Uterus (tissue), 2 donors: ENCODE data around the gene ABCC2.

Source experiments
- CTCF ChIP-seq, 4 experiments: fragments of 200-600 bp in 2 of 4; fragments of 450-650 bp in 2 of 4; sonication (generic) in 2 of 4; IDR thresholded peaks; one replicate each; pipeline ENCODE4 v1.5.1; 2016 to 2019; ENCODE audit warnings: antibody characterized with exemption in 4 of 4, mild to moderate bottlenecking in 2 of 4, moderate library complexity in 1 of 4
- POLR2A ChIP-seq, 2 donors: fragments of 450-650 bp; IDR thresholded peaks; one replicate each; pipeline ENCODE4 v1.6.1; 2016; ENCODE audit warnings: antibody characterized with exemption in 2 of 2, mild to moderate bottlenecking in 1 of 2, moderate library complexity in 1 of 2

GRCh38 chr10:99895867-99896266, 113.4 kb downstream of the ABCC2 start:
- TF ChIP-seq CTCF (IDR thresholded peaks at IDR 0.05) (no peak), POLR2A (IDR thresholded peaks at IDR 0.05) (no peak)
